GM21619 (cell line): Measurements from ENCODE around the gene EIF2D.
A peak's percentile ranks its signal among the peaks of the same experiment; 100 is the strongest.

Experiments used
- ATAC-seq: cut with Tn5 transposase; IDR thresholded peaks from one replicate; pipeline ENCODE4 v1.9.1; 2021; ENCODE audit not compliant: unreplicated experiment

EIF2D gene

GRCh38 chr1:206573762-206574161 is 38.5 kb downstream of the EIF2D start:
- ATAC-seq: no peak

- no peak for ATAC-seq
Measured at GRCh38 chr1:206573319-206573718, 38.9 kb downstream of the EIF2D start.

GRCh38 chr1:206572835-206573234 is 39.4 kb downstream of the EIF2D start:
- no peak for ATAC-seq

- no peak for ATAC-seq
Measured at GRCh38 chr1:206570529-206570928, 41.7 kb downstream of the EIF2D start.

GRCh38 chr1:206569556-206569955 is 42.7 kb downstream of the EIF2D start:
- ATAC-seq: no peak

- no peak for ATAC-seq
Measured at GRCh38 chr1:206568779-206569352, 43.4 kb downstream of the EIF2D start.

- ATAC-seq: no peak
Measured at GRCh38 chr1:206568256-206568655, 44.0 kb downstream of the EIF2D start.

GRCh38 chr1:206566999-206567398 is 45.3 kb downstream of the EIF2D start:
- no peak for ATAC-seq

GRCh38 chr1:206565995-206566394 is 46.3 kb downstream of the EIF2D start:
- ATAC-seq: no peak

GRCh38 chr1:206563367-206564207 is 48.7 kb downstream of the EIF2D start:
- peak; percentile 23 for ATAC-seq

GRCh38 chr1:206560007-206560716 is 52.1 kb downstream of the EIF2D start:
- ATAC-seq: no peak

- ATAC-seq: no peak
Measured at GRCh38 chr1:206559672-206559995, 52.6 kb downstream of the EIF2D start.

- ATAC-seq: no peak
Measured at GRCh38 chr1:206558794-206559671, 53.2 kb downstream of the EIF2D start.

GRCh38 chr1:206557636-206558473 is 54.4 kb downstream of the EIF2D start:
- ATAC-seq: no peak

GRCh38 chr1:206556750-206557635 is 55.3 kb downstream of the EIF2D start:
- peak; percentile 55 for ATAC-seq

GRCh38 chr1:206556047-206556749 is 56.1 kb downstream of the EIF2D start:
- ATAC-seq: no peak

GRCh38 chr1:206555473-206555935 is 56.8 kb downstream of the EIF2D start:
- no peak for ATAC-seq

GRCh38 chr1:206554701-206555472 is 57.4 kb downstream of the EIF2D start:
- ATAC-seq: no peak
